HG02642 (cell line): ENCODE measurements around the gene HS6ST3.
A peak's percentile ranks its signal among the peaks of the same experiment; 100 is the strongest.
"Not testable (repeated sequence)": the region's sequence is repeated elsewhere in the genome, so short reads cannot be mapped to it uniquely, and the experiment has no call there.

Experiments used
- ATAC-seq: cut with Tn5 transposase; IDR thresholded peaks from one replicate; pipeline ENCODE4 v1.9.1; 2021; ENCODE audit warnings: mild to moderate bottlenecking; ENCODE audit not compliant: unreplicated experiment, poor library complexity

HS6ST3 gene

GRCh38 chr13:96089749-96090239 lies at the start of gene HS6ST3:
Gene HS6ST3, plus strand, starts transcription at chr13:96090107.
- peak; percentile 52 for ATAC-seq

GRCh38 chr13:96041326-96042110 lies 48.4 kb upstream of the HS6ST3 start:
- no peak for ATAC-seq

GRCh38 chr13:96044238-96044637 lies 45.7 kb upstream of the HS6ST3 start:
- ATAC-seq, result no peak

GRCh38 chr13:96046449-96047126 lies 43.3 kb upstream of the HS6ST3 start:
- not testable (repeated sequence) for ATAC-seq

GRCh38 chr13:96050955-96051354 lies 39.0 kb upstream of the HS6ST3 start:
- not testable (repeated sequence) for ATAC-seq

GRCh38 chr13:96051491-96051890 lies 38.4 kb upstream of the HS6ST3 start:
- ATAC-seq, result not testable (repeated sequence)

- not testable (repeated sequence) for ATAC-seq
Observed at GRCh38 chr13:96051946-96052345, 38.0 kb upstream of the HS6ST3 start.

- ATAC-seq, result peak; percentile 55
Observed at GRCh38 chr13:96052656-96053002, 37.3 kb upstream of the HS6ST3 start.

- peak; percentile 98 for ATAC-seq
Observed at GRCh38 chr13:96053003-96053703, 36.8 kb upstream of the HS6ST3 start, which contains the start of gene UGGT2. Gene UGGT2, minus strand, starts transcription at chr13:96053401. Its CDS starts 89 bp downstream, at chr13:96053312.

GRCh38 chr13:96065849-96066248 lies 24.1 kb upstream of the HS6ST3 start:
- ATAC-seq, result no peak

- ATAC-seq, result no peak
Observed at GRCh38 chr13:96068729-96069128, 21.2 kb upstream of the HS6ST3 start.

GRCh38 chr13:96071504-96071903 lies 18.4 kb upstream of the HS6ST3 start:
- no peak for ATAC-seq

- no peak for ATAC-seq
Observed at GRCh38 chr13:96072392-96072791, 17.5 kb upstream of the HS6ST3 start.

- peak; percentile 44 for ATAC-seq
Observed at GRCh38 chr13:96075953-96076543, 13.9 kb upstream of the HS6ST3 start.

- ATAC-seq, result no peak
Observed at GRCh38 chr13:96080676-96081075, 9.2 kb upstream of the HS6ST3 start.

- ATAC-seq, result no peak
Observed at GRCh38 chr13:96081888-96082287, 8.0 kb upstream of the HS6ST3 start.

- no peak for ATAC-seq
Observed at GRCh38 chr13:96082640-96083039, 7.3 kb upstream of the HS6ST3 start.

- no peak for ATAC-seq
Observed at GRCh38 chr13:96086736-96087135, 3.2 kb upstream of the HS6ST3 start.

- ATAC-seq, result no peak
Observed at GRCh38 chr13:96089139-96089538, 768 bp upstream of the HS6ST3 start.
